CD8-positive, alpha-beta memory T cell (primary cell): ENCODE results near the gene BCL10. TPM values are rescaled to one million over a fixed set of nuclear protein-coding genes. Genes with fewer than 3 reads are reported as not detected.
"Not testable (repeated sequence)": the region's sequence is repeated elsewhere in the genome, so short reads cannot be mapped to it uniquely, and the experiment has no call there.

ENCODE experiments used
- CTCF ChIA-PET: fragments of 350-600 bp; sonication (Branson Sonifier 250); formaldehyde crosslinking; loops from one replicate; lab custom pipeline; 2021; ENCODE audit warnings: antibody characterized with exemption; lab: Charles Lee
- POLR2A ChIA-PET: fragments of 350-600 bp; sonication (Branson Sonifier 250); formaldehyde crosslinking; loops from one replicate; lab custom pipeline; 2021; ENCODE audit warnings: antibody characterized with exemption; lab: Charles Lee
- DNase-seq, 5 donors: peaks; one replicate each; pipeline versions ENCODE4 v3.0.0 to v3.0.0-alpha.2; 2020 to 2022; ENCODE audit warnings: mixed read lengths in 1 of 5
- H3K27ac ChIP-seq: one replicate; pipeline ENCODE4 v1.7.0; 2013; ENCODE audit warnings: low read depth, mild to moderate bottlenecking, low read length, moderate library complexity
- H3K27me3 ChIP-seq: 2 replicates; pipeline ENCODE4 v1.7.0; 2013; ENCODE audit warnings: low read length, mild to moderate bottlenecking; ENCODE audit not compliant: insufficient read depth, poor library complexity, severe bottlenecking
- H3K36me3 ChIP-seq: 2 replicates; pipeline ENCODE4 v1.7.0; 2013; ENCODE audit warnings: mild to moderate bottlenecking, low read length, moderate library complexity; ENCODE audit not compliant: insufficient read depth
- H3K4me1 ChIP-seq: 2 replicates; pipeline ENCODE4 v1.7.0; 2013; ENCODE audit warnings: mild to moderate bottlenecking, low read length, moderate library complexity; ENCODE audit not compliant: insufficient read depth
- H3K4me3 ChIP-seq: 2 replicates; pipeline ENCODE4 v1.7.0; 2013; ENCODE audit warnings: mild to moderate bottlenecking, low read length
- H3K9me3 ChIP-seq: 2 replicates; pipeline ENCODE4 v1.7.0; 2013; ENCODE audit warnings: mild to moderate bottlenecking, low read length
- H3K27ac Mint-ChIP-seq, 8 donors: one replicate each; pipeline ENCODE4 v1.8.0; 2020 to 2021; ENCODE audit warnings: mixed read lengths in 8 of 8, mild to moderate bottlenecking in 6 of 8, inconsistent platforms in 3 of 8, moderate library complexity in 3 of 8
- H3K27me3 Mint-ChIP-seq, 2 donors: one replicate each; pipeline ENCODE4 v1.8.0; 2020 to 2021; ENCODE audit warnings: mixed read lengths in 2 of 2, mild to moderate bottlenecking in 1 of 2, moderate library complexity in 1 of 2
- H3K36me3 Mint-ChIP-seq, 3 donors: one replicate each; pipeline ENCODE4 v1.8.0; 2020 to 2021; ENCODE audit warnings: mixed read lengths in 3 of 3, inconsistent platforms in 1 of 3, mild to moderate bottlenecking in 1 of 3
- H3K4me1 Mint-ChIP-seq, 3 donors: one replicate each; pipeline ENCODE4 v1.8.0; 2020 to 2021; ENCODE audit warnings: mixed read lengths in 3 of 3, inconsistent platforms in 1 of 3, mild to moderate bottlenecking in 1 of 3
- H3K4me3 Mint-ChIP-seq, 7 donors: one replicate each; pipeline ENCODE4 v1.8.0; 2020 to 2021; ENCODE audit warnings: mixed read lengths in 7 of 7, mild to moderate bottlenecking in 6 of 7, moderate library complexity in 4 of 7, inconsistent platforms in 2 of 7
- H3K9me3 Mint-ChIP-seq, 5 donors: one replicate each; pipeline ENCODE4 v1.8.0; 2020 to 2022; ENCODE audit warnings: mixed read lengths in 5 of 5, mild to moderate bottlenecking in 3 of 5, moderate library complexity in 2 of 5, inconsistent platforms in 1 of 5
- polyA plus RNA-seq: library from polyadenylated mRNA; unstranded; fragments of 300-500 nt; fragmentation: Illumina TruSeq; gene quantifications from one replicate; pipeline ENCODE4 v1.2.3, GENCODE V29; 2021
- total RNA-seq, 2 experiments: library from RNA; stranded (reverse); gene quantifications; one replicate each; pipeline ENCODE4 v1.2.3, GENCODE V29; 2021

Gene BCL10
- total and polyA plus RNA-seq, 3 experiments from 2014 or later = 21.6 to 27.1 (median 21.9) TPM

GRCh38 chr1:85259118-85259911 is 17.1 kb downstream of the BCL10 start, which contains the start of gene C1orf52:
Gene C1orf52 (minus strand): TSS chr1:85259662. CDS start chr1:85259633, 29 bp downstream.
- POLR2A ChIA-PET = interaction anchor here (0.6 to 3.7 kb wide), 7 partner anchors 16 to 314 kb away, joined by 3 to 42 read pairs (median 6); partner anchors contain the start of genes BCL10, MCOLN3 and SYDE2
- no peaks in the 10 kb centered on the region for H3K9me3 ChIP-seq
- H3K9me3 Mint-ChIP-seq = no peaks in the 10 kb centered on the region
- H3K27ac ChIP-seq = peak within 1 kb of the TSS; percentile 85
- peaks cover 4 to 44% (median 22%) of the 10 kb centered on the region in 3 donors for H3K36me3 Mint-ChIP-seq
- peaks cover 33 to 53% (median 48%) of the 10 kb centered on the region in 3 donors for H3K4me1 Mint-ChIP-seq
- peaks cover 25% of the 10 kb centered on the region for H3K4me1 ChIP-seq
- peak within 1 kb of the TSS; percentile 91 to 99 (median 98) for H3K27ac Mint-ChIP-seq
- CTCF ChIA-PET = interaction anchor here (0.6 to 7.7 kb wide), 33 partner anchors 8 to 324 kb away, joined by 3 to 114 read pairs (median 4); partner anchors contain the start of genes BCL10 and SYDE2
- H3K27me3 ChIP-seq = no peaks in the 10 kb centered on the region
- DNase-seq = peak; percentile 95 to 98 (median 95)
- H3K36me3 ChIP-seq = peaks cover 10% of the 10 kb centered on the region
- peak within 1 kb of the TSS; percentile 97 to 100 (median 98) for H3K4me3 Mint-ChIP-seq
- peak within 1 kb of the TSS; percentile 90 for H3K4me3 ChIP-seq
- H3K27me3 Mint-ChIP-seq = no peaks in the 10 kb centered on the region

GRCh38 chr1:85258536-85259117 is 17.8 kb downstream of the BCL10 start:
- Histone ChIP-seq H3K9me3 (no peaks in the 10 kb centered on the region), H3K27ac (peak overlapping the region; percentile 85), H3K4me3 (peak overlapping the region; percentile 90), H3K36me3 (peaks cover 10% of the 10 kb centered on the region), H3K4me1 (peaks cover 31% of the 10 kb centered on the region), H3K27me3 (no peaks in the 10 kb centered on the region)
- ChIA-PET POLR2A (interaction anchor here (0.6 to 3.7 kb wide), 7 partner anchors 17 to 314 kb away, joined by 3 to 42 read pairs (median 6); partner anchors contain the start of genes BCL10 and SYDE2), CTCF (interaction anchor here (0.6 to 7.7 kb wide), 28 partner anchors 8 to 323 kb away, joined by 3 to 114 read pairs (median 4); partner anchors contain the start of genes BCL10 and SYDE2)
- Mint-ChIP-seq H3K36me3 (peaks cover 4 to 43% (median 18%) of the 10 kb centered on the region in 3 donors), H3K27me3 (no peaks in the 10 kb centered on the region), H3K4me3 (peak overlapping the region; percentile 97 to 100 (median 98)), H3K27ac (peak overlapping the region; percentile 73 to 99 (median 97)), H3K4me1 (peaks cover 37 to 57% (median 53%) of the 10 kb centered on the region in 3 donors), H3K9me3 (no peaks in the 10 kb centered on the region)
- DNase-seq = no peak

- H3K9me3 ChIP-seq, H3K4me3 ChIP-seq, H3K27me3 ChIP-seq, H3K4me3 Mint-ChIP-seq, H3K36me3 ChIP-seq, POLR2A ChIA-PET, H3K27ac Mint-ChIP-seq, H3K27me3 Mint-ChIP-seq, H3K9me3 Mint-ChIP-seq, H3K27ac ChIP-seq, DNase-seq, H3K4me1 ChIP-seq: not testable (repeated sequence)
- H3K4me1 Mint-ChIP-seq = peaks cover 15 to 18% (median 16%) of the 10 kb centered on the region in 3 donors
- CTCF ChIA-PET = interaction anchor here (1.7 to 2.4 kb wide), 2 partner anchors 9 to 140 kb away, joined by 4 to 11 read pairs; partner anchors contain the start of gene C1orf52
- H3K36me3 Mint-ChIP-seq = peaks cover 0 to 40% (median 9%) of the 10 kb centered on the region in 3 donors
Measured at GRCh38 chr1:85249042-85249441, 27.4 kb downstream of the BCL10 start.

GRCh38 chr1:85245891-85246290 is 30.5 kb downstream of the BCL10 start:
- H3K27me3 Mint-ChIP-seq = no peaks in the 10 kb centered on the region
- Histone ChIP-seq H3K27ac (no peak overlapping the region), H3K4me3 (no peak overlapping the region), H3K4me1 (no peaks in the 10 kb centered on the region), H3K9me3 (no peaks in the 10 kb centered on the region), H3K36me3 (no peaks in the 10 kb centered on the region), H3K27me3 (no peaks in the 10 kb centered on the region)
- no peak overlapping the region for H3K4me3 Mint-ChIP-seq
- CTCF ChIA-PET = interaction anchor here (1.3 to 1.6 kb wide), 2 partner anchors 9 to 301 kb away, joined by 4 to 6 read pairs; no protein-coding TSS in a partner anchor
- DNase-seq = no peak
- H3K4me1 Mint-ChIP-seq = peaks cover 3 to 5% (median 4%) of the 10 kb centered on the region in 3 donors
- peaks cover 0 to 14% (median 3%) of the 10 kb centered on the region in 3 donors for H3K36me3 Mint-ChIP-seq
- no peak overlapping the region for H3K27ac Mint-ChIP-seq
- no peaks in the 10 kb centered on the region for H3K9me3 Mint-ChIP-seq
- POLR2A ChIA-PET = no interaction called here

GRCh38 chr1:85245456-85245855 is 31.0 kb downstream of the BCL10 start:
- Histone ChIP-seq H3K4me1 (peaks cover 4% of the 10 kb centered on the region), H3K27ac (no peak overlapping the region), H3K36me3 (no peaks in the 10 kb centered on the region), H3K4me3 (no peak overlapping the region), H3K9me3 (no peaks in the 10 kb centered on the region), H3K27me3 (no peaks in the 10 kb centered on the region)
- Mint-ChIP-seq H3K4me3 (no peak overlapping the region), H3K36me3 (peaks cover 0 to 10% (median 2%) of the 10 kb centered on the region in 3 donors), H3K27ac (no peak overlapping the region), H3K4me1 (peaks cover 3 to 9% (median 9%) of the 10 kb centered on the region in 3 donors), H3K9me3 (no peaks in the 10 kb centered on the region), H3K27me3 (no peaks in the 10 kb centered on the region)
- ChIA-PET CTCF (interaction anchor here (1.6 kb wide), 1 partner anchor 301 kb away, joined by 6 read pairs; no protein-coding TSS in a partner anchor), POLR2A (no interaction called here)
- DNase-seq = no peak

- Histone ChIP-seq H3K4me1 (peaks cover 7% of the 10 kb centered on the region), H3K4me3 (no peak overlapping the region), H3K27me3 (no peaks in the 10 kb centered on the region), H3K36me3 (no peaks in the 10 kb centered on the region), H3K9me3 (no peaks in the 10 kb centered on the region), H3K27ac (no peak overlapping the region)
- ChIA-PET CTCF (interaction anchor here (0.7 to 1.6 kb wide), 3 partner anchors 9 to 300 kb away, joined by 4 to 9 read pairs (median 6); no protein-coding TSS in a partner anchor), POLR2A (no interaction called here)
- H3K9me3 Mint-ChIP-seq = no peaks in the 10 kb centered on the region
- no peak overlapping the region for H3K27ac Mint-ChIP-seq
- no peaks in the 10 kb centered on the region for H3K27me3 Mint-ChIP-seq
- H3K36me3 Mint-ChIP-seq = peaks cover 0 to 1% (median 1%) of the 10 kb centered on the region in 3 donors
- H3K4me1 Mint-ChIP-seq = peaks cover 1 to 12% (median 10%) of the 10 kb centered on the region in 3 donors
- DNase-seq = no peak
- no peak overlapping the region for H3K4me3 Mint-ChIP-seq
Measured at GRCh38 chr1:85244271-85245061, 32.0 kb downstream of the BCL10 start.

- no peak overlapping the region for H3K4me3 Mint-ChIP-seq
- ChIA-PET POLR2A (no interaction called here), CTCF (interaction anchor here (1.3 kb wide), 1 partner anchor 16 kb away, joined by 4 read pairs; the partner anchor contains the start of gene C1orf52)
- peaks cover 0 to 12% (median 10%) of the 10 kb centered on the region in 3 donors for H3K4me1 Mint-ChIP-seq
- no peaks in the 10 kb centered on the region for H3K9me3 Mint-ChIP-seq
- Histone ChIP-seq H3K4me1 (peaks cover 7% of the 10 kb centered on the region), H3K4me3 (no peak overlapping the region), H3K27me3 (no peaks in the 10 kb centered on the region), H3K9me3 (no peaks in the 10 kb centered on the region), H3K27ac (no peak overlapping the region), H3K36me3 (no peaks in the 10 kb centered on the region)
- H3K36me3 Mint-ChIP-seq = no peaks in the 10 kb centered on the region
- no peak for DNase-seq
- H3K27me3 Mint-ChIP-seq = peaks cover 2% of the 10 kb centered on the region in 2 donors
- no peak overlapping the region for H3K27ac Mint-ChIP-seq
Measured at GRCh38 chr1:85243372-85243771, 33.1 kb downstream of the BCL10 start.
